WTC11 (cell line): ENCODE results near the gene ZCCHC14. TPM values are rescaled to one million over a fixed set of nuclear protein-coding genes. Genes with fewer than 3 reads are reported as not detected.

ENCODE experiments used
- ATAC-seq: fragments of 200-7000 bp; cut with Tn5 transposase; 2 replicates; pipeline ENCODE4 v1.10.0; 2021; ENCODE audit warnings: mild to moderate bottlenecking, moderate library complexity
- CTCF ChIA-PET: fragments of 300-600 bp; sonication (Branson Sonifier 250); formaldehyde crosslinking; loops from one replicate; lab custom pipeline; 2021; ENCODE audit warnings: antibody characterized with exemption; lab: Charles Lee
- POLR2A ChIA-PET: fragments of 350-600 bp; sonication (Branson Sonifier 250); formaldehyde crosslinking; loops from one replicate; lab custom pipeline; 2021; ENCODE audit warnings: antibody characterized with exemption; lab: Charles Lee
- DNase-seq: peaks from one replicate; pipeline ENCODE4 v3.0.0; 2021; ENCODE audit warnings: low spot score
- H3K27ac Mint-ChIP-seq: 2 replicates; pipeline ENCODE4 v1.8.0; 2021; ENCODE audit warnings: mixed read lengths
- H3K27me3 Mint-ChIP-seq: 2 replicates; pipeline ENCODE4 v1.8.0; 2021; ENCODE audit warnings: low read depth, mild to moderate bottlenecking, moderate library complexity, mixed read lengths
- H3K36me3 Mint-ChIP-seq: 2 replicates; pipeline ENCODE4 v1.8.0; 2021; ENCODE audit warnings: mixed read lengths
- H3K4me1 Mint-ChIP-seq: 2 replicates; pipeline ENCODE4 v1.8.0; 2022; ENCODE audit warnings: mixed read lengths
- H3K4me3 Mint-ChIP-seq: 2 replicates; pipeline ENCODE4 v1.8.0; 2021; ENCODE audit warnings: mild to moderate bottlenecking, moderate library complexity, mixed read lengths
- H3K9me3 Mint-ChIP-seq: 2 replicates; pipeline ENCODE4 v1.8.0; 2021; ENCODE audit warnings: mixed read lengths
- AFF4 ChIP-seq: sonication (generic); formaldehyde crosslinking; IDR thresholded peaks from 2 replicates; pipeline ENCODE4 v1.8.1; 2023; ENCODE audit warnings: mild to moderate bottlenecking, missing genetic modification reagents, borderline replicate concordance
- ARID4B ChIP-seq: sonication (generic); formaldehyde crosslinking; IDR thresholded peaks from 2 replicates; pipeline ENCODE4 v1.8.0; 2023; ENCODE audit warnings: missing genetic modification reagents, mild to moderate bottlenecking, borderline replicate concordance
- ATF1 ChIP-seq: sonication (generic); formaldehyde crosslinking; IDR thresholded peaks from 2 replicates; pipeline ENCODE4 v1.8.1; 2023; ENCODE audit warnings: mild to moderate bottlenecking, moderate library complexity, missing genetic modification reagents
- ATF2 ChIP-seq: sonication (generic); formaldehyde crosslinking; IDR thresholded peaks from 2 replicates; pipeline ENCODE4 v1.8.1; 2022; ENCODE audit warnings: low read depth, missing genetic modification reagents, borderline replicate concordance
- CREB1 ChIP-seq: sonication (generic); formaldehyde crosslinking; IDR thresholded peaks from 2 replicates; pipeline ENCODE4 v1.8.0; 2023; ENCODE audit warnings: mild to moderate bottlenecking, missing genetic modification reagents
- E2F5 ChIP-seq: sonication (generic); formaldehyde crosslinking; IDR thresholded peaks from 2 replicates; pipeline ENCODE4 v1.8.1; 2022; ENCODE audit warnings: mild to moderate bottlenecking, moderate library complexity, missing genetic modification reagents
- HMGXB4 ChIP-seq: sonication (generic); formaldehyde crosslinking; IDR thresholded peaks from 2 replicates; pipeline ENCODE4 v1.8.1; 2023; ENCODE audit warnings: mild to moderate bottlenecking, moderate library complexity, missing genetic modification reagents
- NFE2L1 ChIP-seq: sonication (generic); formaldehyde crosslinking; IDR thresholded peaks from 2 replicates; pipeline ENCODE4 v1.8.1; 2023; ENCODE audit warnings: missing genetic modification reagents
- OVOL2 ChIP-seq: fragments of 250-450 bp; sonication (Bioruptor Pico); IDR thresholded peaks from 2 replicates; pipeline ENCODE4 v1.9.0; 2021; ENCODE audit warnings: mild to moderate bottlenecking, borderline replicate concordance
- SP1 ChIP-seq: sonication (generic); formaldehyde crosslinking; conservative IDR thresholded peaks from 2 replicates; pipeline ENCODE4 v1.8.1; 2022; ENCODE audit warnings: missing genetic modification reagents
- STAT6 ChIP-seq: sonication (generic); formaldehyde crosslinking; conservative IDR thresholded peaks from 2 replicates; pipeline ENCODE4 v1.8.1; 2023; ENCODE audit warnings: mild to moderate bottlenecking, low read depth, missing genetic modification reagents, moderate library complexity
- TP53 ChIP-seq: sonication (generic); formaldehyde crosslinking; IDR thresholded peaks from 2 replicates; pipeline ENCODE4 v1.8.1; 2023; ENCODE audit warnings: mild to moderate bottlenecking, missing genetic modification reagents
- USF1 ChIP-seq: sonication (generic); formaldehyde crosslinking; IDR thresholded peaks from 2 replicates; pipeline ENCODE4 v1.8.0; 2022; ENCODE audit warnings: mild to moderate bottlenecking, missing genetic modification reagents
- ZBTB21 ChIP-seq: sonication (generic); formaldehyde crosslinking; IDR thresholded peaks from 2 replicates; pipeline ENCODE4 v1.8.1; 2023; ENCODE audit warnings: mild to moderate bottlenecking, missing genetic modification reagents, borderline replicate concordance
- ZSCAN18 ChIP-seq: fragments of 250-450 bp; sonication (Bioruptor Pico); IDR thresholded peaks from 2 replicates; pipeline ENCODE4 v2.1.2; 2022; ENCODE audit warnings: mild to moderate bottlenecking, moderate library complexity
- total RNA-seq: library from RNA; stranded (reverse); gene quantifications from 3 replicates; pipeline ENCODE4 v1.2.3, GENCODE V29; 2021

Gene ZCCHC14
- total RNA-seq, 1 experiment from 2014 or later = 33.8 TPM

GRCh38 chr16:87442581-87442966 is 50.2 kb downstream of the ZCCHC14 start:
- no peaks in the 10 kb centered on the region for H3K27me3 Mint-ChIP-seq
- H3K9me3 Mint-ChIP-seq = peaks cover 24% of the 10 kb centered on the region
- ATAC-seq (no peak), DNase-seq (no peak)
- TF ChIP-seq HMGXB4 (CRISPR knock-in tag) = no peak
- TF ChIP-seq E2F5 (CRISPR knock-in tag) = no peak
- no peak for TF ChIP-seq ZBTB21 (CRISPR knock-in tag)
- TF ChIP-seq USF1 (CRISPR knock-in tag) = no peak
- no peak for TF ChIP-seq NFE2L1 (CRISPR knock-in tag)
- ChIA-PET POLR2A (no interaction called here), CTCF (interaction anchor here (2.8 kb wide), 1 partner anchor 19 kb away, joined by 6 read pairs; no protein-coding TSS in a partner anchor)
- H3K27ac Mint-ChIP-seq = no peak overlapping the region
- no peak overlapping the region for H3K4me3 Mint-ChIP-seq
- H3K36me3 Mint-ChIP-seq = peaks cover 57% of the 10 kb centered on the region
- peaks cover 6% of the 10 kb centered on the region for H3K4me1 Mint-ChIP-seq

- ATAC-seq (no peak), DNase-seq (no peak)
- Mint-ChIP-seq H3K27ac (no peak overlapping the region), H3K4me1 (peaks cover 6% of the 10 kb centered on the region), H3K9me3 (peaks cover 24% of the 10 kb centered on the region), H3K4me3 (no peak overlapping the region), H3K36me3 (peaks cover 52% of the 10 kb centered on the region)
- TF ChIP-seq ATF2 = no peak
- no peak for TF ChIP-seq STAT6 (CRISPR knock-in tag)
- TF ChIP-seq AFF4 (CRISPR knock-in tag) = no peak
- TF ChIP-seq ZSCAN18 (CRISPR knock-in tag) = no peak
- TF ChIP-seq TP53 = no peak
- TF ChIP-seq ATF1 (CRISPR knock-in tag) = no peak
- no peak for TF ChIP-seq ARID4B (CRISPR knock-in tag)
- no peak for TF ChIP-seq CREB1 (CRISPR knock-in tag)
- no peak for TF ChIP-seq SP1 (CRISPR knock-in tag)
- no peak for TF ChIP-seq OVOL2 (CRISPR knock-in tag)
- TF ChIP-seq NFE2L1 (CRISPR knock-in tag) = no peak
- TF ChIP-seq, all 79 proteins: peak for 0
- POLR2A ChIA-PET = no interaction called here
- no peaks in the 10 kb centered on the region for H3K27me3 Mint-ChIP-seq
- CTCF ChIA-PET = interaction anchor here (2.8 kb wide), 1 partner anchor 20 kb away, joined by 6 read pairs; no protein-coding TSS in a partner anchor
Observed at GRCh38 chr16:87441886-87442580, 50.8 kb downstream of the ZCCHC14 start.
